ENCODE results near the gene PCSK1. TPM values are rescaled to one million over a fixed set of nuclear protein-coding genes. Genes with fewer than 3 reads are reported as not detected.
A peak's percentile ranks its signal among the peaks of the same experiment; 100 is the strongest.

The PCSK1 gene
- total RNA-seq, 2 donors from 2014 or later = 0.52 to 4.0 TPM

DNA sequence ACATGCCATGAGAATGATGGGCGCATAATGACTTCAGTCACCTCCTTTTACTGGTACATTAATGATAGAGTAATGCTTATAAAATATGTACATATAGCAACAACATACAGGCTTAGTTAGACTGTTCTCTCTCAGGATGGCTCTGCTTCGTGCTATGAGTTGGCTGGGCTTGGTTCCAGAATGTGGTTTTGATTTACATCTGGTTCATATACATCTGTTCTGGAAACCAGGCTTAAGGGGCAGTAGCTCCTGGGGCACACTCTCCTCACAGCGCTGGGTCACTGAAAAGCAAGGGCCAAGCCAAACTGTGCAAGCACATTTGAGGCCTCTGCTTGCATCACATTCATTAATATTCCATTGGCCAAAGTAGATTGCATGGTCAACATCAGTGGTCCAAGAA lies 44.9 kb downstream of the PCSK1 start:
- Histone ChIP-seq H3K9me3 (no peaks in the 10 kb centered on the region), H3K4me3 (no peak overlapping the region), H3K27ac (no peak overlapping the region), H3K36me3 (no peaks in the 10 kb centered on the region), H3K27me3 (no peaks in the 10 kb centered on the region), H3K4me1 (peaks cover 0 to 10% of the 10 kb centered on the region in 2 donors)
- no peak for DNase-seq (ENCODE audit: low spot score)
- TF ChIP-seq, protein P1, sequence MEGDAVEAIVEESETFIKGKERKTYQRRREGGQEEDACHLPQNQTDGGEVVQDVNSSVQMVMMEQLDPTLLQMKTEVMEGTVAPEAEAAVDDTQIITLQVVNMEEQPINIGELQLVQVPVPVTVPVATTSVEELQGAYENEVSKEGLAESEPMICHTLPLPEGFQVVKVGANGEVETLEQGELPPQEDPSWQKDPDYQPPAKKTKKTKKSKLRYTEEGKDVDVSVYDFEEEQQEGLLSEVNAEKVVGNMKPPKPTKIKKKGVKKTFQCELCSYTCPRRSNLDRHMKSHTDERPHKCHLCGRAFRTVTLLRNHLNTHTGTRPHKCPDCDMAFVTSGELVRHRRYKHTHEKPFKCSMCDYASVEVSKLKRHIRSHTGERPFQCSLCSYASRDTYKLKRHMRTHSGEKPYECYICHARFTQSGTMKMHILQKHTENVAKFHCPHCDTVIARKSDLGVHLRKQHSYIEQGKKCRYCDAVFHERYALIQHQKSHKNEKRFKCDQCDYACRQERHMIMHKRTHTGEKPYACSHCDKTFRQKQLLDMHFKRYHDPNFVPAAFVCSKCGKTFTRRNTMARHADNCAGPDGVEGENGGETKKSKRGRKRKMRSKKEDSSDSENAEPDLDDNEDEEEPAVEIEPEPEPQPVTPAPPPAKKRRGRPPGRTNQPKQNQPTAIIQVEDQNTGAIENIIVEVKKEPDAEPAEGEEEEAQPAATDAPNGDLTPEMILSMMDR (IDR thresholded peaks at IDR 0.05) = no peak

DNA sequence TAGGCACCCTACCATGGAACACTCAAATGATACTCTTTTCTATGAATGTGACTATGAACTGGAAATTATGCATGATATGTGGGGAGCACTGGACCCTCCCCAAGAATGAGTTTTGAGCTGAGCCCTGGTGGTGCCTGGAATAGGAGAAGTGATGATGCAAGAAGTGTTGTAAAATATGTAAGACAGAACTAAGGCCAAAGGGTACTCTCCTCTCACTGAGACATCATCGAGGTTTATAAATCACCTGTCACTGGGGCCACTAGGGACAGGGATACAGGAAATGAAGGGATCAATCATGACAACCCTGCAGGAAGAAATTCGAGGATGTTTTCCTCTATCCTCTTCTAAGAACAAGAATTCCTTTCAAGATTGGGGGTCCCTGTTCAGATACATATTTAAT lies 45.4 kb downstream of the PCSK1 start:
- no peaks in the 10 kb centered on the region for H3K36me3 ChIP-seq

DNA sequence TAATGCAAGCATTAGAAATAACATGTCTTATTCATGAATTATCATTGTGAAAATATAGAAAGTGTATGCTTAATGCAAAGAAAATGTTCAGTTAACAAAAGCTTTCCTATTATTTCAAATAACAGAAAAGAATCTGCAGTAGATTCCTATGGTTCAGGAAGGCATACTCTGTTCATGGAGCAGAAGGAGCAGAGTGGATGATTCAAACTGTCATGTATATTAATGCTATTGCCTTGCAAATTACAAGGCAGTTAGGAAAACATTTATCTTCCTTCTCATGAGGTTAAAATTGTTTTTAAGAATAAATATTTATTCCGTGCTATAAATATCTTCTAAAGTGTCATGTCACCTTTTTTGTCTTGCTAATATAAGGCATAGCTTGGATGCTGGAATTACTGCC lies 47.5 kb downstream of the PCSK1 start:
- H3K4me3 ChIP-seq = no peak overlapping the region
- TF ChIP-seq, protein P1 (IDR thresholded peaks at IDR 0.05) = no peak
- peaks cover 0 to 10% of the 10 kb centered on the region in 2 donors for H3K4me1 ChIP-seq
- DNase-seq (ENCODE audit: low spot score) = no peak
- peak overlapping the region; percentile 7 to 81 for H3K27ac ChIP-seq
- no peaks in the 10 kb centered on the region for H3K9me3 ChIP-seq
- H3K36me3 ChIP-seq = no peaks in the 10 kb centered on the region
- no peaks in the 10 kb centered on the region for H3K27me3 ChIP-seq

More for the DNA sequence above, 45.4 kb downstream of the PCSK1 start:
- Histone ChIP-seq H3K27ac (no peak overlapping the region), H3K27me3 (no peaks in the 10 kb centered on the region), H3K4me1 (peaks cover 0 to 10% of the 10 kb centered on the region in 2 donors), H3K9me3 (no peaks in the 10 kb centered on the region), H3K4me3 (no peak overlapping the region)
- TF ChIP-seq, protein P1 (IDR thresholded peaks at IDR 0.05) = no peak
- no peak for DNase-seq (ENCODE audit: low spot score)

DNA sequence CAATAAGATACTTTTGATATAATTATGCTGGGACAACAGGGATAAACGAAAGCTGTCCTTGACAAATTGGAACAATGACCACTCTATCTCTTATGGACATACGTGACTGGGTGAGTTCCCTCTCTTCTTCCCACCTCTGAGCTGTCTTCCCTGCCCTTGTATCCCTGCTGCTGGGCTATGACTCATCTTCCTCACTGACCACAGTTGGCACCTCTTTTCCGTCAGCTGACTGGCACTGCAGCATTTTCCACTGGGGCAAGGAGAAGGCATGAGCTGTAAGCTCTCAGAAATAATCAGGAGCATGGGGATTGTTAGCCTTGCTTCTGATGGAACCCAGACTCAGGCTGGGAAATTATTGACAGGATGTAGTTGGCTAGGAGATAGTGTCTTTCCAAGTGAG lies 48.7 kb downstream of the PCSK1 start:
- no peak overlapping the region for H3K4me3 ChIP-seq
- no peaks in the 10 kb centered on the region for H3K9me3 ChIP-seq
- peaks cover 0 to 10% of the 10 kb centered on the region in 2 donors for H3K4me1 ChIP-seq
- TF ChIP-seq, protein P1 (IDR thresholded peaks at IDR 0.05) = no peak
- DNase-seq (ENCODE audit: low spot score) = peak; percentile 69
- peak overlapping the region; percentile 70 to 81 for H3K27ac ChIP-seq
- H3K27me3 ChIP-seq = no peaks in the 10 kb centered on the region
- H3K36me3 ChIP-seq = no peaks in the 10 kb centered on the region

DNA sequence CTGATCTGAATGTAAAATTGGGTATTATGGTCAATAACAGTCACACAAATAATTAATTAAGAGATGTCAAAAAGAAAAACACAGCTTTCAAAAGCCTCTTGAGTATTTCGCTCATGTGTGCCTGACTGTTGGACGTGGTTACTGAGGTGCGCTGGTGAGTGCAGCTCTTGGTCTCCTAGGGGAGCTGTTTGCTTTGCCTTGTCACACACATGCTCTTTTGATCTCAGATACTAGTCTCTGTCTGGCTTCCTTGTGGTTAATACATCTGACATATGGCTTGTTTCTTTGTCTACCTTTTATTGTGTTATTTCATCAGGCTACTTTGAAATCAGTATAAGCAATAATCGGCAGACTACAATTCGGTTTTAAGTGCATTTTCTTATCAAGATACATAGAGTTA lies 51.5 kb downstream of the PCSK1 start:
- no peaks in the 10 kb centered on the region for H3K27me3 ChIP-seq
- H3K27ac ChIP-seq = no peak overlapping the region
- TF ChIP-seq, protein P1 (IDR thresholded peaks at IDR 0.05) = peak in 1 of 2 donors; percentile 39
- H3K9me3 ChIP-seq = no peaks in the 10 kb centered on the region
- H3K4me3 ChIP-seq = no peak overlapping the region
- DNase-seq (ENCODE audit: low spot score) = no peak
- H3K4me1 ChIP-seq = peaks cover 0 to 10% of the 10 kb centered on the region in 2 donors
- no peaks in the 10 kb centered on the region for H3K36me3 ChIP-seq

DNA sequence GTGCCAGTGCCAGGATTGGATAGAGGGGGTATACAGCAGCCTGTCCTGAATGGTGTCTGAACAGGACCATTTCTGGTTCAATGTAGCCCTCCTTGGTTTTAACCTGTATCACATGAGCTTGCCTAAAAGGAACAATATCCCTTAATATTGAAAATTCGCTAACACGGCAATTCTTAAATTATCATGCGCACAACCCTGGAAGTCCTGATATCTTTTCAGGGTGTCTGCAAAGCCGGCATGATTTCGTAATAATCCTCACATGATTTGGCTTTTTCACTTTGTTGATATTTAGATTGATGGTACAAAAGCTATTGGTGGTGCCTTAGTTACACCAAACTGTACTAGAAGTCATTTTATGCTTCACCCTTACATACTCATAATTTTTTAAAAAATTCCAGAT lies 53.2 kb downstream of the PCSK1 start:
- Histone ChIP-seq H3K36me3 (no peaks in the 10 kb centered on the region), H3K4me1 (peaks cover 0 to 2% of the 10 kb centered on the region in 2 donors), H3K9me3 (no peaks in the 10 kb centered on the region), H3K27ac (no peak overlapping the region), H3K4me3 (no peak overlapping the region), H3K27me3 (no peaks in the 10 kb centered on the region)
- no peak for DNase-seq (ENCODE audit: low spot score)
- TF ChIP-seq, protein P1 (IDR thresholded peaks at IDR 0.05) = no peak

All from right atrium auricular region (tissue), 2 donors.